GM12892 (cell line): Measurements from ENCODE around the gene MCC.

Experiments
- POLR2A ChIP-seq: IDR thresholded peaks from 2 replicates; pipeline ENCODE4 v1.6.1; 2011; ENCODE audit warnings: low read depth, low read length, control low read depth
- TAF1 ChIP-seq: IDR thresholded peaks from 2 replicates; pipeline ENCODE4 v1.6.1; 2011; ENCODE audit warnings: low read depth, mild to moderate bottlenecking, control low read depth, low read length, borderline replicate concordance

DNA sequence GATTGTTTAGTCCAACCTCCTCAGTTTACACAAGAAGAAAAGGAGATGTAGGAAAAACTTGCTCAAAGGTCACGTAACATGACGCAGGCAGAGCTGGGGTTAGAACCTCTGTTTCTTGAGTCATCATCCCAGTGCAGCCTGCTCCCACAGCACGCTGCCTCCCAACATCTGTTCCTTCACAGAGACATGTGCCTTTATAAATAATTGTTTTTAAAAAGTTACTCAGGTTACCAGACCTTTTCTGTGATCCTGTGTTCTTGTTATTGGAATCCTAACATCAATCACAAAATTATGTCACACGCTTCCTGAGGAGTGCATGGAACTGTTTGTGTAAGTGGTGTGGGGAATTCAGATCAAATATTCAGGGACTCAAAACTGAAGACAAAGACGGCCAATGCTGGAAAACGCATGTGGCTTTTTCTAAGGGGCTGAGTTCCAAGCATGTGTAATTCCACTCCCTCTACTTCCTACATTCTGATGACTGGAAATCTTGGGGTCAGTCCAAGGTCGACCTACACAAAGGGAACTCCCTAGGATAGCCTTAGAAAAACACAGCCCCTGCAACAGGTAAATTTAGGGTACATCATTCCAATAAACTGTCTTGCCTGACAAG, 237.8 kb downstream of the MCC start:
- TF ChIP-seq POLR2A = no peak
- TF ChIP-seq TAF1 = no peak
